H9 (cell line): ENCODE data around the gene TRIM56. TPM values are rescaled to one million over a fixed set of nuclear protein-coding genes. Genes with fewer than 3 reads are reported as not detected.

Source experiments
- DNase-seq: peaks from one replicate; pipeline ENCODE4 v3.0.0-alpha.2; 2017
- H2AFZ ChIP-seq: one replicate; pipeline ENCODE4 v1.6.1; 2013; ENCODE audit warnings: mild to moderate bottlenecking, low read length, control low read depth, moderate library complexity
- H2AK5ac ChIP-seq: 2 replicates; pipeline ENCODE4 v1.6.1; 2013; ENCODE audit warnings: low read length, control low read depth, mixed read lengths; ENCODE audit not compliant: insufficient read length
- H2BK120ac ChIP-seq: one replicate; pipeline ENCODE4 v1.6.1; 2013; ENCODE audit warnings: low read depth, mild to moderate bottlenecking, low read length, control low read depth, inconsistent platforms; ENCODE audit not compliant: poor library complexity, severe bottlenecking
- H2BK12ac ChIP-seq: 2 replicates; pipeline ENCODE4 v1.6.1; 2013; ENCODE audit warnings: low read length, control low read depth, mixed read lengths, low read depth; ENCODE audit not compliant: insufficient read length
- H2BK15ac ChIP-seq: 2 replicates; pipeline ENCODE4 v1.6.1; 2013; ENCODE audit warnings: low read depth, low read length, control low read depth
- H2BK20ac ChIP-seq: one replicate; pipeline ENCODE4 v1.6.1; 2013; ENCODE audit warnings: low read depth, mild to moderate bottlenecking, low read length, control low read depth, inconsistent platforms; ENCODE audit not compliant: poor library complexity, severe bottlenecking
- H2BK5ac ChIP-seq: 2 replicates; pipeline ENCODE4 v1.6.1; 2013; ENCODE audit warnings: low read length, control low read depth, mixed read lengths; ENCODE audit not compliant: insufficient read length
- H3K14ac ChIP-seq: 2 replicates; pipeline ENCODE4 v1.6.1; 2013; ENCODE audit warnings: low read length, control low read depth; ENCODE audit not compliant: insufficient read depth
- H3K18ac ChIP-seq: 2 replicates; pipeline ENCODE4 v1.6.1; 2013; ENCODE audit warnings: low read depth, mild to moderate bottlenecking, mixed read lengths, low read length, control low read depth; ENCODE audit not compliant: insufficient read length
- H3K23ac ChIP-seq: 2 replicates; pipeline ENCODE4 v1.6.1; 2013; ENCODE audit warnings: low read length, control low read depth, mixed read lengths, low read depth; ENCODE audit not compliant: insufficient read length
- H3K23me2 ChIP-seq: 2 replicates; pipeline ENCODE4 v1.6.1; 2013; ENCODE audit warnings: low read depth, mild to moderate bottlenecking, mixed read lengths, low read length, control low read depth; ENCODE audit not compliant: insufficient read length, poor library complexity, severe bottlenecking
- H3K27ac ChIP-seq: 2 replicates; pipeline ENCODE4 v1.5.1; 2013; ENCODE audit warnings: low read length, control low read depth, mixed read lengths, low read depth; ENCODE audit not compliant: insufficient read length
- H3K27me3 ChIP-seq: 2 replicates; pipeline ENCODE4 v1.6.1; 2013; ENCODE audit warnings: low read length, control low read depth, inconsistent platforms; ENCODE audit not compliant: insufficient read depth
- H3K4ac ChIP-seq: 2 replicates; pipeline ENCODE4 v1.6.1; 2013; ENCODE audit warnings: low read depth, mild to moderate bottlenecking, control low read depth, inconsistent platforms, low read length, moderate library complexity
- H3K4me1 ChIP-seq: 2 replicates; pipeline ENCODE4 v1.6.1; 2013; ENCODE audit warnings: low read length, control low read depth, inconsistent platforms; ENCODE audit not compliant: insufficient read depth
- H3K4me2 ChIP-seq: 2 replicates; pipeline ENCODE4 v1.6.1; 2013; ENCODE audit warnings: low read length, control low read depth, mixed read lengths; ENCODE audit not compliant: insufficient read length, insufficient read depth
- H3K56ac ChIP-seq: 2 replicates; pipeline ENCODE4 v1.6.1; 2013; ENCODE audit warnings: low read depth, mild to moderate bottlenecking, mixed read lengths, low read length, control low read depth; ENCODE audit not compliant: insufficient read length
- H3K79me1 ChIP-seq: 2 replicates; pipeline ENCODE4 v1.6.1; 2013; ENCODE audit warnings: low read depth, mild to moderate bottlenecking, moderate library complexity, low read length, control low read depth, inconsistent platforms; ENCODE audit not compliant: insufficient read depth, poor library complexity, severe bottlenecking
- H3K79me2 ChIP-seq: 2 replicates; pipeline ENCODE4 v1.6.1; 2013; ENCODE audit warnings: low read length, control low read depth, inconsistent platforms; ENCODE audit not compliant: insufficient read depth
- H3K9ac ChIP-seq: 2 replicates; pipeline ENCODE4 v1.6.1; 2013; ENCODE audit warnings: low read length, control low read depth, mixed read lengths; ENCODE audit not compliant: insufficient read length; ENCODE audit errors: extremely low read depth
- H3K9me3 ChIP-seq: one replicate; pipeline ENCODE4 v1.6.1; 2013; ENCODE audit warnings: low read depth, low read length, inconsistent platforms; ENCODE audit not compliant: control insufficient read depth
- H3T11ph ChIP-seq: one replicate; pipeline ENCODE4 v1.6.1; 2013; ENCODE audit warnings: mild to moderate bottlenecking, low read length, control low read depth, inconsistent platforms
- H4K20me1 ChIP-seq: one replicate; pipeline ENCODE4 v1.6.1; 2013; ENCODE audit not compliant: control insufficient read depth, insufficient read length, insufficient read depth
- H4K5ac ChIP-seq: 2 replicates; pipeline ENCODE4 v1.6.1; 2013; ENCODE audit warnings: low read depth, mild to moderate bottlenecking, mixed read lengths, low read length, control low read depth; ENCODE audit not compliant: insufficient read length
- H4K8ac ChIP-seq: replicated peaks from 2 replicates; pipeline ENCODE4 v1.6.1; 2013; ENCODE audit warnings: low read length, control low read depth, mixed read lengths, low read depth; ENCODE audit not compliant: insufficient read length
- H4K91ac ChIP-seq: 2 replicates; pipeline ENCODE4 v1.6.1; 2013; ENCODE audit warnings: low read depth, mild to moderate bottlenecking, moderate library complexity, mixed read lengths, low read length, control low read depth; ENCODE audit not compliant: insufficient read length
- H3K27ac Mint-ChIP-seq, 3 experiments: 2 replicates in 2 of 3; 3 replicates in 1 of 3; pipeline ENCODE4 v1.8.0; 2020 to 2021; ENCODE audit warnings: mixed read lengths in 3 of 3, mild to moderate bottlenecking in 1 of 3, moderate library complexity in 1 of 3
- H3K27me3 Mint-ChIP-seq: 2 replicates; pipeline ENCODE4 v1.8.0; 2021; ENCODE audit warnings: low read depth, mild to moderate bottlenecking, moderate library complexity, mixed read lengths
- H3K36me3 Mint-ChIP-seq, 3 experiments: 2 replicates in 2 of 3; 3 replicates in 1 of 3; pipeline ENCODE4 v1.8.0; 2020 to 2021; ENCODE audit warnings: low read depth in 3 of 3, mixed read lengths in 3 of 3; ENCODE audit not compliant: insufficient read depth in 1 of 3
- H3K4me1 Mint-ChIP-seq, 2 experiments: 2 replicates each; pipeline ENCODE4 v1.8.0; 2020; ENCODE audit warnings: mixed read lengths in 2 of 2
- H3K4me3 Mint-ChIP-seq, 2 experiments: 2 replicates in 1 of 2; 3 replicates in 1 of 2; pipeline ENCODE4 v1.8.0; 2020 to 2021; ENCODE audit warnings: mild to moderate bottlenecking in 2 of 2, mixed read lengths in 2 of 2, moderate library complexity in 1 of 2
- H3K9me3 Mint-ChIP-seq, 2 experiments: 2 replicates in 1 of 2; 3 replicates in 1 of 2; pipeline ENCODE4 v1.8.0; 2020; ENCODE audit warnings: mild to moderate bottlenecking in 2 of 2, mixed read lengths in 2 of 2, moderate library complexity in 1 of 2
- WGBS: extraction: QIAGEN DNeasy Blood & Tissue Kit; methylation state at CpG from one replicate; pipeline ENCODE4 v1.1.7; 2013; ENCODE audit warnings: missing lambda C conversion rate, low lambda C conversion rate, mixed read lengths; ENCODE audit not compliant: insufficient read length; ENCODE audit errors: extremely low coverage; 5-methylcytosine and 5-hydroxymethylcytosine counted together
- total RNA-seq: library from RNA; stranded (reverse); gene quantifications from 2 replicates; pipeline ENCODE4 v1.2.1, GENCODE V29; 2021
- TF ChIP-seq, protein P1 (sequence below): fragments of 200-600 bp; sonication (generic); conservative IDR thresholded peaks from 3 replicates; pipeline ENCODE4 v1.8.0; 2021; ENCODE audit warnings: antibody characterized with exemption, mild to moderate bottlenecking

Gene TRIM56
- total RNA-seq, 1 experiment from 2014 or later, result 21.8 TPM

DNA sequence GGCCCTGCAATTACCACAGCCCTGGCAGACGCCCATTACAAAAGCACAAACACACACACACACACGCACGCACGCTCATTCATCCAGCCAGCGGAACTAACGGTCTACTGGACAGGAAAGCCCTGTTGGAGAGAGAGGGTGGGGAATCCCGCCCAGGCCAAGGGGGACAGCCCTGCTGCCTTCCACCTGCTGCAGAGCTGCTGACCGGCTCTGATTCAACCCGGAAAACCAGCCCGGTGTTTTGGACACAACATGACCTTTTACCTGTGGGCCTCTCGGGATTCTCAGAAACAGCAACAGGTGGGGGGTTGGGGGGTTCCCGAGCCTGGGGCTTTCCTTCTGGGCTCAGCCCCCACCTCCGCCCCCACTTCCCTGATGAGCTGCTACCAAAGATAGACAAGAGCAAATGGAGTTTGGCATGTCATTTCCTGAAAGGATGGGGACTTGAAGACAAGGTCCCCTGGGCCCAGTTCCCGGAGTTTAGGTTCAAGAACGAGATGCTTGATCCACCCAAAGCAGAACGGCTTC lies 23.1 kb downstream of the TRIM56 start:
- Mint-ChIP-seq H3K9me3 (no peaks in the 10 kb centered on the region), H3K27me3 (no peaks in the 10 kb centered on the region), H3K27ac (no peak overlapping the region), H3K4me1 (peaks cover 12 to 13% of the 10 kb centered on the region in 2 experiments), H3K4me3 (no peak overlapping the region; a peak in 1 of 5 replicates), H3K36me3 (no peaks in the 10 kb centered on the region; a peak in 1 of 7 replicates)
- Histone ChIP-seq H2AK5ac (no peak overlapping the region), H3K23ac (no peak overlapping the region), H3K27me3 (no peaks in the 10 kb centered on the region), H3K4me1 (no peaks in the 10 kb centered on the region), H3K4ac (no peak overlapping the region), H2BK120ac (no peak overlapping the region), H3T11ph (no peak overlapping the region), H3K23me2 (no peaks in the 10 kb centered on the region), H3K56ac (no peak overlapping the region), H3K9ac (no peak overlapping the region), H3K4me2 (no peak overlapping the region), H2BK12ac (no peak overlapping the region), H4K91ac (no peak overlapping the region), H3K18ac (no peak overlapping the region), H2BK5ac (no peak overlapping the region), H4K20me1 (no peaks in the 10 kb centered on the region), H4K8ac (no peak overlapping the region), H3K9me3 (no peaks in the 10 kb centered on the region), H3K14ac (no peak overlapping the region), H2BK20ac (no peak overlapping the region), H2BK15ac (no peak overlapping the region), H3K79me2 (no peaks in the 10 kb centered on the region), H3K79me1 (no peaks in the 10 kb centered on the region), H3K27ac (no peak overlapping the region), H2AFZ (no peak overlapping the region), H4K5ac (no peak overlapping the region)
- no CpG with 5 or more reads among the region's 16 CpGs for whole genome bisulfite sequencing
- DNase-seq, result no peak
- TF ChIP-seq, protein P1, sequence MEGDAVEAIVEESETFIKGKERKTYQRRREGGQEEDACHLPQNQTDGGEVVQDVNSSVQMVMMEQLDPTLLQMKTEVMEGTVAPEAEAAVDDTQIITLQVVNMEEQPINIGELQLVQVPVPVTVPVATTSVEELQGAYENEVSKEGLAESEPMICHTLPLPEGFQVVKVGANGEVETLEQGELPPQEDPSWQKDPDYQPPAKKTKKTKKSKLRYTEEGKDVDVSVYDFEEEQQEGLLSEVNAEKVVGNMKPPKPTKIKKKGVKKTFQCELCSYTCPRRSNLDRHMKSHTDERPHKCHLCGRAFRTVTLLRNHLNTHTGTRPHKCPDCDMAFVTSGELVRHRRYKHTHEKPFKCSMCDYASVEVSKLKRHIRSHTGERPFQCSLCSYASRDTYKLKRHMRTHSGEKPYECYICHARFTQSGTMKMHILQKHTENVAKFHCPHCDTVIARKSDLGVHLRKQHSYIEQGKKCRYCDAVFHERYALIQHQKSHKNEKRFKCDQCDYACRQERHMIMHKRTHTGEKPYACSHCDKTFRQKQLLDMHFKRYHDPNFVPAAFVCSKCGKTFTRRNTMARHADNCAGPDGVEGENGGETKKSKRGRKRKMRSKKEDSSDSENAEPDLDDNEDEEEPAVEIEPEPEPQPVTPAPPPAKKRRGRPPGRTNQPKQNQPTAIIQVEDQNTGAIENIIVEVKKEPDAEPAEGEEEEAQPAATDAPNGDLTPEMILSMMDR, result no peak
